Measurements from ENCODE around the gene PDZD4.

Gene PDZD4

GRCh38 chrX:153783378-153784013 is 46.8 kb downstream of the PDZD4 start:
- no peak for DNase-seq (ENCODE audit: low read depth in 2 of 2)

GRCh38 chrX:153782871-153783270 is 47.5 kb downstream of the PDZD4 start:
- DNase-seq (ENCODE audit: low read depth in 2 of 2) = no peak

- no peak for DNase-seq (ENCODE audit: low read depth in 2 of 2)
These were observed 48.0 kb downstream of the PDZD4 start for GRCh38 chrX:153782313-153782712.

GRCh38 chrX:153781428-153782047 is 48.8 kb downstream of the PDZD4 start:
- no peak for DNase-seq (ENCODE audit: low read depth in 2 of 2)

GRCh38 chrX:153780678-153781427 is 49.5 kb downstream of the PDZD4 start, which contains the start of gene SRPK3:
TSS of gene SRPK3 (plus strand) at chrX:153781041. CDS start at chrX:153781087, 46 bp downstream.
- DNase-seq (ENCODE audit: low read depth in 2 of 2) = no peak

- no peak for DNase-seq (ENCODE audit: low read depth in 2 of 2)
These were observed 50.3 kb downstream of the PDZD4 start for GRCh38 chrX:153779891-153780677.

- DNase-seq (ENCODE audit: low read depth in 2 of 2) = no peak
These were observed 51.7 kb downstream of the PDZD4 start for GRCh38 chrX:153778684-153779101.

- no peak for DNase-seq (ENCODE audit: low read depth in 2 of 2)
These were observed 52.2 kb downstream of the PDZD4 start for GRCh38 chrX:153778181-153778580.

- DNase-seq (ENCODE audit: low read depth in 2 of 2) = no peak
These were observed 52.9 kb downstream of the PDZD4 start for GRCh38 chrX:153777261-153778090.

GRCh38 chrX:153776611-153777045 is 53.7 kb downstream of the PDZD4 start:
- no peak for DNase-seq (ENCODE audit: low read depth in 2 of 2)

- no peak for DNase-seq (ENCODE audit: low read depth in 2 of 2)
These were observed 54.2 kb downstream of the PDZD4 start for GRCh38 chrX:153776120-153776599.

GRCh38 chrX:153775293-153776119 is 54.8 kb downstream of the PDZD4 start:
- no peak for DNase-seq (ENCODE audit: low read depth in 2 of 2)

GRCh38 chrX:153774576-153775292 is 55.6 kb downstream of the PDZD4 start:
- no peak for DNase-seq (ENCODE audit: low read depth in 2 of 2)

- DNase-seq (ENCODE audit: low read depth in 2 of 2) = no peak
These were observed 56.4 kb downstream of the PDZD4 start for GRCh38 chrX:153773741-153774575.

- no peak for DNase-seq (ENCODE audit: low read depth in 2 of 2)
These were observed 57.1 kb downstream of the PDZD4 start for GRCh38 chrX:153773218-153773611.

GRCh38 chrX:153772316-153773217 is 57.8 kb downstream of the PDZD4 start:
- no peak for DNase-seq (ENCODE audit: low read depth in 2 of 2)

Measured in stimulated activated CD4-positive, alpha-beta T cell treated with anti-CD3 and anti-CD28 coated beads, Interleukin-12 subunit alpha, Interleukin-12 subunit beta, amount 100 ng/mL, for 24 hours (primary cell).